Keratinocyte (primary cell): ENCODE measurements around the gene GSTM5. TPM values are rescaled to one million over a fixed set of nuclear protein-coding genes. Genes with fewer than 3 reads are reported as not detected.

ENCODE experiments used
- polyA plus RNA-seq, 5 experiments: library from polyadenylated mRNA; depleted of rRNA in 3 of 5; stranded (reverse) in 3 of 5; stranded (forward) in 1 of 5; unstranded in 1 of 5; fragments of >200 nt; gene quantifications; 1 replicate in 1 of 5; 2 replicates in 3 of 5; 3 replicates in 1 of 5; pipeline versions ENCODE4 v1.2.1 to v1.2.3, GENCODE V29; 2011 to 2012; ENCODE audit warnings: missing spikeins in 2 of 5, low read depth in 1 of 5, low replicate concordance in 1 of 5

GSTM5 gene
- polyA plus RNA-seq, 1 donor (not counting 4 experiments of a cell fraction or from before 2014, with no cell fraction given): not detected

Other genes with a start within 250 kb of the GSTM5 start
- gene SYPL2, start 245.7 kb upstream of the GSTM5 start, polyA plus RNA-seq: not detected in 3 replicates
- 1.2 to 2.0 TPM (median 1.5 TPM) in 3 replicates for gene ATXN7L2, start 228.3 kb upstream of the GSTM5 start, polyA plus RNA-seq
- 4.9 to 7.6 TPM (median 5.0 TPM) in 3 replicates for gene CYB561D1, start 218.2 kb upstream of the GSTM5 start, polyA plus RNA-seq
- gene AMIGO1, start 202.5 kb upstream of the GSTM5 start, polyA plus RNA-seq: 0.20 to 0.26 TPM (median 0.24 TPM) in 3 replicates
- gene GPR61, start 172.4 kb upstream of the GSTM5 start, polyA plus RNA-seq: 0.12 to 0.17 TPM in 2 of 3 replicates, not detected in the other
- 8.3 to 14.1 TPM (median 10.3 TPM) in 3 replicates for gene GNAI3, start 163.6 kb upstream of the GSTM5 start, polyA plus RNA-seq
- 0.17 to 0.23 TPM in 2 of 3 replicates, not detected in the other for gene GNAT2, start 92.6 kb upstream of the GSTM5 start, polyA plus RNA-seq
- 17.6 to 23.6 TPM (median 21.4 TPM) in 3 replicates for gene AMPD2, start 92.4 kb upstream of the GSTM5 start, polyA plus RNA-seq
- gene GSTM4, start 56.2 kb upstream of the GSTM5 start, polyA plus RNA-seq: 13.3 to 15.9 TPM (median 14.1 TPM) in 3 replicates
- 11.1 to 14.9 TPM (median 14.7 TPM) in 3 replicates for gene GSTM2, start 44.2 kb upstream of the GSTM5 start, polyA plus RNA-seq
- gene GSTM1, start 24.4 kb upstream of the GSTM5 start, polyA plus RNA-seq: 11.2 to 18.2 TPM (median 13.5 TPM) in 3 replicates
- 113 to 158 TPM (median 115 TPM) in 3 replicates for gene GSTM3, start 28.8 kb downstream of the GSTM5 start, polyA plus RNA-seq
- not detected in 3 replicates for gene EPS8L3, start 51.7 kb downstream of the GSTM5 start, polyA plus RNA-seq
- gene CSF1, start 198.6 kb downstream of the GSTM5 start, polyA plus RNA-seq: 1.5 to 2.3 TPM (median 1.8 TPM) in 3 replicates